Fibroblast of lung (primary cell): ENCODE measurements around the gene ITGAD. TPM values are rescaled to one million over a fixed set of nuclear protein-coding genes. Genes with fewer than 3 reads are reported as not detected.

Experiments
- DNase-seq, 2 donors: peaks; one replicate each; pipeline versions ENCODE4 v3.0.0 to v3.0.0-alpha.2; 2010; ENCODE audit warnings: low read depth in 2 of 2
- H2AFZ ChIP-seq: 2 replicates; pipeline ENCODE4 v1.5.1; 2012; ENCODE audit warnings: low read length, control low read depth, inconsistent platforms
- H3K27ac ChIP-seq: 2 replicates; pipeline ENCODE4 v1.5.1; 2011; ENCODE audit warnings: low read length, control low read depth; ENCODE audit not compliant: insufficient read depth
- H3K27me3 ChIP-seq: 2 replicates; pipeline ENCODE4 v1.5.1; 2011; ENCODE audit warnings: mild to moderate bottlenecking, low read length; ENCODE audit not compliant: control insufficient read depth, insufficient read depth
- H3K36me3 ChIP-seq: 2 replicates; pipeline ENCODE4 v1.5.1; 2011; ENCODE audit warnings: low read length; ENCODE audit not compliant: control insufficient read depth, insufficient read depth
- H3K4me1 ChIP-seq: 2 replicates; pipeline ENCODE4 v1.5.1; 2011; ENCODE audit warnings: low read length; ENCODE audit not compliant: control insufficient read depth, insufficient read depth; ENCODE audit errors: extremely low read depth
- H3K4me2 ChIP-seq: 2 replicates; pipeline ENCODE4 v1.5.1; 2011; ENCODE audit warnings: low read length, control low read depth; ENCODE audit not compliant: insufficient read depth; ENCODE audit errors: extremely low read depth
- H3K4me3 ChIP-seq, 4 experiments: fragments of 200-600 bp in 1 of 4; sonication (generic) in 1 of 4; replicated peaks in 1 of 4; 2 replicates each; pipeline ENCODE4 v1.5.1; 2011 to 2016; ENCODE audit warnings: low read length in 4 of 4, low read depth in 3 of 4, mild to moderate bottlenecking in 3 of 4, control low read depth in 2 of 4, inconsistent platforms in 1 of 4, mixed read lengths in 1 of 4; ENCODE audit not compliant: insufficient read depth in 1 of 4; ENCODE audit errors: control extremely low read depth in 1 of 4
- H3K79me2 ChIP-seq: 2 replicates; pipeline ENCODE4 v1.5.1; 2012; ENCODE audit warnings: mild to moderate bottlenecking, low read length, inconsistent platforms; ENCODE audit not compliant: control insufficient read depth, insufficient read depth
- H3K9ac ChIP-seq: 2 replicates; pipeline ENCODE4 v1.5.1; 2011; ENCODE audit warnings: mild to moderate bottlenecking, low read length, control low read depth; ENCODE audit not compliant: insufficient read depth
- H3K9me3 ChIP-seq: 2 replicates; pipeline ENCODE4 v1.5.1; 2012; ENCODE audit warnings: low read depth, low read length; ENCODE audit not compliant: control insufficient read depth, insufficient read depth
- H4K20me1 ChIP-seq: 2 replicates; pipeline ENCODE4 v1.5.1; 2011; ENCODE audit warnings: low read length; ENCODE audit not compliant: control insufficient read depth, insufficient read depth; ENCODE audit errors: extremely low read depth
- EZH2 ChIP-seq: IDR thresholded peaks from 2 replicates; pipeline ENCODE4 v1.5.1; 2012; ENCODE audit warnings: low read length, control low read depth, mild to moderate bottlenecking; ENCODE audit errors: missing control alignments
- polyA plus RNA-seq, 2 donors: library from polyadenylated mRNA; depleted of rRNA in 1 of 2; stranded (reverse) in 1 of 2; unstranded in 1 of 2; fragments of >200 nt; gene quantifications; 2 replicates each; pipeline ENCODE4 v1.2.1, GENCODE V29; 2011 to 2012; ENCODE audit warnings: missing spikeins in 1 of 2
- total RNA-seq: library from RNA; depleted of rRNA; stranded (reverse); fragments of >200 nt; gene quantifications from 2 replicates; pipeline ENCODE4 v1.2.1, GENCODE V29; 2014
- TF ChIP-seq, protein P1 (sequence below), 2 donors: IDR thresholded peaks in 1 of 2; conservative IDR thresholded peaks in 1 of 2; 1 replicate in 1 of 2; 2 replicates in 1 of 2; pipeline ENCODE4 v1.5.1; 2011 to 2012; ENCODE audit warnings: low read length in 2 of 2, control low read depth in 1 of 2, inconsistent platforms in 1 of 2, low read depth in 1 of 2, mild to moderate bottlenecking in 1 of 2

ITGAD gene
- total and polyA plus RNA-seq, 2 donors (not counting 1 experiment from before 2014, with no cell fraction given) = not detected

GRCh38 chr16:31417916-31418315 is 24.8 kb downstream of the ITGAD start:
- DNase-seq = no peak
- Histone ChIP-seq H3K79me2 (no peaks in the 10 kb centered on the region), H3K27me3 (no peaks in the 10 kb centered on the region), H3K36me3 (no peaks in the 10 kb centered on the region), H3K27ac (no peak overlapping the region), H2AFZ (no peak overlapping the region), H4K20me1 (no peaks in the 10 kb centered on the region), H3K4me2 (no peak overlapping the region), H3K9me3 (no peaks in the 10 kb centered on the region), H3K9ac (no peak overlapping the region), H3K4me1 (no peaks in the 10 kb centered on the region), H3K4me3 (no peak overlapping the region)
- TF ChIP-seq, protein P1, sequence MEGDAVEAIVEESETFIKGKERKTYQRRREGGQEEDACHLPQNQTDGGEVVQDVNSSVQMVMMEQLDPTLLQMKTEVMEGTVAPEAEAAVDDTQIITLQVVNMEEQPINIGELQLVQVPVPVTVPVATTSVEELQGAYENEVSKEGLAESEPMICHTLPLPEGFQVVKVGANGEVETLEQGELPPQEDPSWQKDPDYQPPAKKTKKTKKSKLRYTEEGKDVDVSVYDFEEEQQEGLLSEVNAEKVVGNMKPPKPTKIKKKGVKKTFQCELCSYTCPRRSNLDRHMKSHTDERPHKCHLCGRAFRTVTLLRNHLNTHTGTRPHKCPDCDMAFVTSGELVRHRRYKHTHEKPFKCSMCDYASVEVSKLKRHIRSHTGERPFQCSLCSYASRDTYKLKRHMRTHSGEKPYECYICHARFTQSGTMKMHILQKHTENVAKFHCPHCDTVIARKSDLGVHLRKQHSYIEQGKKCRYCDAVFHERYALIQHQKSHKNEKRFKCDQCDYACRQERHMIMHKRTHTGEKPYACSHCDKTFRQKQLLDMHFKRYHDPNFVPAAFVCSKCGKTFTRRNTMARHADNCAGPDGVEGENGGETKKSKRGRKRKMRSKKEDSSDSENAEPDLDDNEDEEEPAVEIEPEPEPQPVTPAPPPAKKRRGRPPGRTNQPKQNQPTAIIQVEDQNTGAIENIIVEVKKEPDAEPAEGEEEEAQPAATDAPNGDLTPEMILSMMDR (conservative IDR thresholded peaks at IDR 0.05 in 1 of 2, IDR thresholded peaks at IDR 0.05 in 1 of 2; ENCODE audit: low read depth in 1 of 2, low read length in 2 of 2) = no peak
- no peak for TF ChIP-seq EZH2

GRCh38 chr16:31420037-31420436 is 26.9 kb downstream of the ITGAD start:
- H3K79me2 ChIP-seq = no peaks in the 10 kb centered on the region
- H3K27me3 ChIP-seq = no peaks in the 10 kb centered on the region
- no peak overlapping the region for H3K4me2 ChIP-seq
- TF ChIP-seq, protein P1 (conservative IDR thresholded peaks at IDR 0.05 in 1 of 2, IDR thresholded peaks at IDR 0.05 in 1 of 2; ENCODE audit: low read depth in 1 of 2, low read length in 2 of 2) = no peak
- no peak for TF ChIP-seq EZH2
- no peak overlapping the region for H3K27ac ChIP-seq
- DNase-seq = no peak
- no peaks in the 10 kb centered on the region for H3K36me3 ChIP-seq
- no peak overlapping the region for H2AFZ ChIP-seq
- no peaks in the 10 kb centered on the region for H3K4me1 ChIP-seq
- no peak overlapping the region for H3K4me3 ChIP-seq
- H3K9me3 ChIP-seq = no peaks in the 10 kb centered on the region
- no peak overlapping the region for H3K9ac ChIP-seq
- no peaks in the 10 kb centered on the region for H4K20me1 ChIP-seq

- Histone ChIP-seq H3K36me3 (no peaks in the 10 kb centered on the region), H3K79me2 (no peaks in the 10 kb centered on the region), H4K20me1 (no peaks in the 10 kb centered on the region), H3K27ac (no peak overlapping the region), H2AFZ (no peak overlapping the region), H3K9ac (no peak overlapping the region), H3K9me3 (no peaks in the 10 kb centered on the region), H3K4me2 (no peak overlapping the region), H3K4me1 (no peaks in the 10 kb centered on the region), H3K4me3 (no peak overlapping the region), H3K27me3 (no peaks in the 10 kb centered on the region)
- TF ChIP-seq, protein P1 (conservative IDR thresholded peaks at IDR 0.05 in 1 of 2, IDR thresholded peaks at IDR 0.05 in 1 of 2; ENCODE audit: low read depth in 1 of 2, low read length in 2 of 2) = no peak
- no peak for TF ChIP-seq EZH2
- no peak for DNase-seq
Measured at GRCh38 chr16:31421587-31421986, 28.5 kb downstream of the ITGAD start.
